ENCODE data around the gene LMAN1.
A peak's percentile ranks its signal among the peaks of the same experiment; 100 is the strongest.

Gene LMAN1

GRCh38 chr18:59382383-59382782 is 23.3 kb upstream of the LMAN1 start:
- Mint-ChIP-seq H3K36me3 (ENCODE audit: low read depth) (no peaks in the 10 kb centered on the region), H3K27ac (no peak overlapping the region), H3K9me3 (no peaks in the 10 kb centered on the region), H3K27me3 (ENCODE audit: low read depth) (peaks cover 10% of the 10 kb centered on the region), H3K4me1 (peaks cover 12% of the 10 kb centered on the region), H3K4me3 (no peak overlapping the region)
- TF ChIP-seq CTCF (IDR thresholded peaks at IDR 0.05; ENCODE audit: unreplicated experiment in 3 of 3) = no peak

- no peaks in the 10 kb centered on the region for H3K9me3 Mint-ChIP-seq
- H3K4me3 Mint-ChIP-seq = no peak overlapping the region
- H3K27me3 Mint-ChIP-seq (ENCODE audit: low read depth) = peaks cover 10% of the 10 kb centered on the region
- TF ChIP-seq CTCF (IDR thresholded peaks at IDR 0.05; ENCODE audit: unreplicated experiment in 3 of 3) = no peak
- H3K27ac Mint-ChIP-seq = no peak overlapping the region
- H3K4me1 Mint-ChIP-seq = peaks cover 10% of the 10 kb centered on the region
- no peaks in the 10 kb centered on the region for H3K36me3 Mint-ChIP-seq (ENCODE audit: low read depth)
Observed at GRCh38 chr18:59381949-59382348, 22.9 kb upstream of the LMAN1 start.

- Mint-ChIP-seq H3K4me3 (no peak overlapping the region), H3K4me1 (peaks cover 7% of the 10 kb centered on the region), H3K27me3 (ENCODE audit: low read depth) (peaks cover 4% of the 10 kb centered on the region)
Observed at GRCh38 chr18:59380706-59381105, 21.6 kb upstream of the LMAN1 start.

GRCh38 chr18:59379772-59380522 is 20.9 kb upstream of the LMAN1 start:
- H3K4me3 Mint-ChIP-seq = no peak overlapping the region
- H3K36me3 Mint-ChIP-seq (ENCODE audit: low read depth) = no peaks in the 10 kb centered on the region
- TF ChIP-seq CTCF (IDR thresholded peaks at IDR 0.05; ENCODE audit: unreplicated experiment in 3 of 3) = no peak
- peaks cover 7% of the 10 kb centered on the region for H3K4me1 Mint-ChIP-seq
- H3K27me3 Mint-ChIP-seq (ENCODE audit: low read depth) = peaks cover under 1% of the 10 kb centered on the region
- no peak overlapping the region for H3K27ac Mint-ChIP-seq
- no peaks in the 10 kb centered on the region for H3K9me3 Mint-ChIP-seq

More at GRCh38 chr18:59380706-59381105, 21.6 kb upstream of the LMAN1 start:
- Mint-ChIP-seq H3K27ac (no peak overlapping the region), H3K9me3 (no peaks in the 10 kb centered on the region), H3K36me3 (ENCODE audit: low read depth) (no peaks in the 10 kb centered on the region)
- no peak for TF ChIP-seq CTCF (IDR thresholded peaks at IDR 0.05; ENCODE audit: unreplicated experiment in 3 of 3)

- peaks cover 7% of the 10 kb centered on the region for H3K4me1 Mint-ChIP-seq
- TF ChIP-seq CTCF (IDR thresholded peaks at IDR 0.05; ENCODE audit: unreplicated experiment in 3 of 3) = no peak
- no peaks in the 10 kb centered on the region for H3K9me3 Mint-ChIP-seq
- no peaks in the 10 kb centered on the region for H3K36me3 Mint-ChIP-seq (ENCODE audit: low read depth)
- H3K4me3 Mint-ChIP-seq = no peak overlapping the region
- no peaks in the 10 kb centered on the region for H3K27me3 Mint-ChIP-seq (ENCODE audit: low read depth)
- peak overlapping the region in 1 of 3 experiments; percentile 31 for H3K27ac Mint-ChIP-seq
Observed at GRCh38 chr18:59377613-59378337, 18.7 kb upstream of the LMAN1 start.

All from nephron (organoid).